ENCODE results near the gene SEC61A1. TPM values are rescaled to one million over a fixed set of nuclear protein-coding genes. Genes with fewer than 3 reads are reported as not detected.

SEC61A1 gene
- total RNA-seq, 1 experiment from 2014 or later: 182 TPM

DNA sequence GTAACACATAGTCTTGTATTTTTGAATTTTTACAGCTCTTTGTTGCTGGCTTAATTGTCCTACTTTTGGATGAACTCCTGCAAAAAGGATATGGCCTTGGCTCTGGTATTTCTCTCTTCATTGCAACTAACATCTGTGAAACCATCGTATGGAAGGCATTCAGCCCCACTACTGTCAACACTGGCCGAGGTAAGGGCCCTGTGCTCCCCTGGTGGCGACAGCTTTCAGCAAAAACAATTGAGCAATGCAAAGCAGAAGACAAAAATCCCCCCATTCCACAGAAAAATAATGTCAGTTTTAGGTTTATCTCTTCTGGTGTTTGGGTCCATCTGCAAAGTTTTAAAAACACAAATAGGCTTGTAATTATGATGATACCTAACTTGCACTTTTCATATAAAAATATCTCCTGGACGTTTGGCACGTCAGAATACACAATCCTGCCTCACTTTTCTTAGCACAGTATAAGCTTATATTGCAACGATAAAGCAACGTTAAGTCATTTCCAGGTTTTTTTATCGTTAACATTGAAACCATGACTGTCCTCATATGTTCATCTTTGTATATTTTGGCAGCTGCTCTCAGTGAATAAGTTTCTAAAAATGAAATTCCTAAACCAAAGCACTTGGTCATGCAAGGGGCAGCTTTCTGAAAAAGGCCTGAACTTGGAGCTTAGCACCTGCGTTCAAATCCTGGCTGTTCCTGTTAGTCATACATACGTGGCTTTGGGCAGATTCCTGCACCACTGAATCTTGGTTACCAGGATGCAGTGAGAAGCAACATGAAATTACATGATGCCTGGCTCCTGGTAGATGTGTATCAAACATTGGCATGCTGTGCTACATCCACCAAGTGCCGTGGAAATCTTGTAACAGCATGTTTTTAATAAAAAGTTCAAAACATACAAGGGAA is 8.5 kb downstream of the SEC61A1 start:
- DNase-seq: peak; percentile 33

DNA sequence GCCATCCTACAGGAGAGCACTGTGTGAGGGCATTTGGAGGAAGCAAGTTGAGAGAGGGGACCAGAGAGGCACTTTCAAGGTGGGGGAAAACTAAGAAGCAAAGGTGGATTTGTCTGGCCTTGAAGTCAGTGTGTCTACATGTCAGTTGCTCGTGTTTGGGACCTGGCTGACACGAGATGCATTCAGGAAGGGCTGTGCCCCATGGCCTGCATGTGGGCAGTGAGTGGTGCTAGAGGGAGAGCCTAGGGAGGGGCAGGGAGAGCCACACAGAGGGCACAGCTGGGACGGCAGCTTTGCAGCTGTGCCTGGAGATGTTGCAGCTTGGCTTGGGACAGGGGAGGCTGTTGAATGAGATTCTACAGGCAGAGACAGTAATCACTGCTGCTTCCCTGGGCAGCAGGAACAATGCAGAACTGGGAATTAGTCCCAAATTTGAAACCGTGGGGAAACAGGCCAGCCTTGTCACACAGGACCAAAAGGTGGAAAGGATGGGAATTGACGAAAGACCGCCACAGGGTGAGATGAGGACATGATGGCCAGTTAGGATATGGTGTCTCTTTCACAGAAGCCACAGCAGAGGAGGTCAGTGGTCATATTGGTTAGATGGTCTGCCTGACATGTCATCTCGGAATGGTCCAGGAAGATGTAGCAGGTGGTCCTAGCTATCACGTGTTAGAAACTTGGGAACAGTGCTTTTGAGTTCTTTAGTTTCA is 10.0 kb downstream of the SEC61A1 start:
- H3K4me3 ChIP-seq (ENCODE audit: low read length): no peak overlapping the region
- BruUV-seq (replicated peaks): no TSS peak
- 0 out of 2 replicates have a peak, but pooled peaks cover 2% of the 10 kb centered on the region for H3K79me2 ChIP-seq (ENCODE audit: low read length)
- CTCF ChIA-PET: no interaction called here
- no peak overlapping the region for H3K9ac ChIP-seq (ENCODE audit: low read length)
- H3K9me3 ChIP-seq (ENCODE audit: low read length): no peaks in the 10 kb centered on the region
- no peaks in the 10 kb centered on the region for H4K20me1 ChIP-seq (ENCODE audit: low read length)
- H3K36me3 ChIP-seq (ENCODE audit: low read depth, low read length): peaks cover 74% of the 10 kb centered on the region
- no peaks in the 10 kb centered on the region for H3F3A ChIP-seq (ENCODE audit: low read length, unreplicated experiment)
- TF ChIP-seq EZH2phosphoT487 (IDR thresholded peaks at IDR 0.05; ENCODE audit: borderline replicate concordance, low read length) (no peak), EZH2 (IDR thresholded peaks at IDR 0.05; ENCODE audit: low read length, unreplicated experiment) (no peak)
- TF ChIP-seq, protein P1, sequence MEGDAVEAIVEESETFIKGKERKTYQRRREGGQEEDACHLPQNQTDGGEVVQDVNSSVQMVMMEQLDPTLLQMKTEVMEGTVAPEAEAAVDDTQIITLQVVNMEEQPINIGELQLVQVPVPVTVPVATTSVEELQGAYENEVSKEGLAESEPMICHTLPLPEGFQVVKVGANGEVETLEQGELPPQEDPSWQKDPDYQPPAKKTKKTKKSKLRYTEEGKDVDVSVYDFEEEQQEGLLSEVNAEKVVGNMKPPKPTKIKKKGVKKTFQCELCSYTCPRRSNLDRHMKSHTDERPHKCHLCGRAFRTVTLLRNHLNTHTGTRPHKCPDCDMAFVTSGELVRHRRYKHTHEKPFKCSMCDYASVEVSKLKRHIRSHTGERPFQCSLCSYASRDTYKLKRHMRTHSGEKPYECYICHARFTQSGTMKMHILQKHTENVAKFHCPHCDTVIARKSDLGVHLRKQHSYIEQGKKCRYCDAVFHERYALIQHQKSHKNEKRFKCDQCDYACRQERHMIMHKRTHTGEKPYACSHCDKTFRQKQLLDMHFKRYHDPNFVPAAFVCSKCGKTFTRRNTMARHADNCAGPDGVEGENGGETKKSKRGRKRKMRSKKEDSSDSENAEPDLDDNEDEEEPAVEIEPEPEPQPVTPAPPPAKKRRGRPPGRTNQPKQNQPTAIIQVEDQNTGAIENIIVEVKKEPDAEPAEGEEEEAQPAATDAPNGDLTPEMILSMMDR (conservative IDR thresholded peaks at IDR 0.05; ENCODE audit: low read depth, low read length): no peak
- H3K27ac ChIP-seq (ENCODE audit: low read length): no peak overlapping the region
- H2AFZ ChIP-seq (ENCODE audit: low read length): no peak overlapping the region
- H3K27me3 ChIP-seq (ENCODE audit: low read length): no peaks in the 10 kb centered on the region
- ATAC-seq: no peak
- DNase-seq: no peak
- no peaks in the 10 kb centered on the region for H3K9me2 ChIP-seq (replicated peaks; ENCODE audit: low read length)
- H3K4me2 ChIP-seq (ENCODE audit: low read length): no peak overlapping the region
- intact Hi-C loops (cut with micrococcal nuclease): no loop called here
- POLR2A ChIA-PET (ENCODE audit: unreplicated experiment): no interaction called here
- no peaks in the 10 kb centered on the region for H3K4me1 ChIP-seq (ENCODE audit: insufficient read depth, low read length)

More for the DNA sequence above, 8.5 kb downstream of the SEC61A1 start:
- peak; percentile 31; the same call in 1 of the 2 replicates for ATAC-seq
- POLR2A ChIA-PET (ENCODE audit: unreplicated experiment): interaction anchor here (0.6 kb wide), 1 partner anchor 882 kb away, joined by 4 read pairs; no protein-coding TSS in a partner anchor
- BruUV-seq (replicated peaks): no TSS peak
- Histone ChIP-seq H3K9me2 (replicated peaks; ENCODE audit: low read length) (no peaks in the 10 kb centered on the region), H3K79me2 (ENCODE audit: low read length) (peaks cover 14% of the 10 kb centered on the region), H3K4me2 (ENCODE audit: low read length) (no peak overlapping the region), H3K4me3 (ENCODE audit: low read length) (no peak overlapping the region), H3K9me3 (ENCODE audit: low read length) (no peaks in the 10 kb centered on the region), H3K9ac (ENCODE audit: low read length) (no peak overlapping the region), H4K20me1 (ENCODE audit: low read length) (peaks cover 7% of the 10 kb centered on the region; the same call in 1 of the 2 replicates), H2AFZ (ENCODE audit: low read length) (no peak overlapping the region), H3K36me3 (ENCODE audit: low read depth, low read length) (peaks cover 73% of the 10 kb centered on the region), H3K4me1 (ENCODE audit: insufficient read depth, low read length) (peaks cover 4% of the 10 kb centered on the region; the same call in 1 of the 2 replicates), H3K27ac (ENCODE audit: low read length) (0 out of 2 replicates have a peak overlapping the region, but pooled peaks have one; percentile 18), H3F3A (ENCODE audit: low read length, unreplicated experiment) (no peaks in the 10 kb centered on the region), H3K27me3 (ENCODE audit: low read length) (no peaks in the 10 kb centered on the region)
- TF ChIP-seq, protein P1 (conservative IDR thresholded peaks at IDR 0.05; ENCODE audit: low read depth, low read length): no peak
- no peak for TF ChIP-seq EZH2phosphoT487 (IDR thresholded peaks at IDR 0.05; ENCODE audit: borderline replicate concordance, low read length)
- TF ChIP-seq EZH2 (IDR thresholded peaks at IDR 0.05; ENCODE audit: low read length, unreplicated experiment): no peak
- intact Hi-C loops (cut with micrococcal nuclease): no loop called here
- CTCF ChIA-PET: no interaction called here
